Karpas-422 (cell line): ENCODE data around the gene DSCAM. TPM values are rescaled to one million over a fixed set of nuclear protein-coding genes. Genes with fewer than 3 reads are reported as not detected.

Source experiments
- DNase-seq: peaks from one replicate; pipeline ENCODE4 v3.0.0-alpha.2; 2015
- H2AFZ ChIP-seq: fragments of 200-600 bp; sonication (generic); 2 replicates; pipeline ENCODE4 v1.6.1; 2014; ENCODE audit warnings: antibody characterized with exemption, low read length, mixed read lengths
- H3K27ac ChIP-seq: fragments of 200-600 bp; sonication (generic); 2 replicates; pipeline ENCODE4 v1.5.1; 2014; ENCODE audit warnings: mild to moderate bottlenecking, low read length, moderate library complexity
- H3K27me3 ChIP-seq: fragments of 200-600 bp; sonication (generic); 2 replicates; pipeline ENCODE4 v1.6.1; 2014; ENCODE audit warnings: low read length, mixed read lengths
- H3K36me3 ChIP-seq: fragments of 200-600 bp; sonication (generic); 2 replicates; pipeline ENCODE4 v1.6.1; 2014; ENCODE audit warnings: low read length, mixed read lengths; ENCODE audit not compliant: insufficient read depth
- H3K4me1 ChIP-seq: fragments of 200-600 bp; sonication (generic); 2 replicates; pipeline ENCODE4 v1.6.1; 2014; ENCODE audit warnings: mild to moderate bottlenecking, low read length, mixed read lengths
- H3K4me2 ChIP-seq: fragments of 200-600 bp; sonication (generic); 2 replicates; pipeline ENCODE4 v1.6.1; 2014; ENCODE audit warnings: low read length, low read depth, mild to moderate bottlenecking; ENCODE audit not compliant: poor library complexity, severe bottlenecking
- H3K4me3 ChIP-seq: fragments of 200-600 bp; sonication (generic); 2 replicates; pipeline ENCODE4 v1.5.1; 2014; ENCODE audit warnings: mild to moderate bottlenecking, antibody characterized with exemption, low read length, mixed read lengths
- H3K79me2 ChIP-seq: fragments of 200-600 bp; sonication (generic); 2 replicates; pipeline ENCODE4 v1.6.1; 2014; ENCODE audit warnings: mild to moderate bottlenecking, low read length, mixed read lengths
- H3K9ac ChIP-seq: fragments of 200-600 bp; sonication (generic); 2 replicates; pipeline ENCODE4 v1.6.0; 2014; ENCODE audit warnings: low read length
- H3K9me2 ChIP-seq: fragments of 200-600 bp; sonication (generic), shearing (Covaris generic); replicated peaks from 2 replicates; pipeline ENCODE4 v1.6.0; 2014; ENCODE audit warnings: mild to moderate bottlenecking, low read length, moderate library complexity; ENCODE audit not compliant: insufficient read depth
- H3K9me3 ChIP-seq: fragments of 300-700, 200-600 bp; sonication (generic); 2 replicates; pipeline ENCODE4 v1.6.1; 2014; ENCODE audit warnings: low read length, mixed read lengths
- H4K20me1 ChIP-seq: fragments of 200-600 bp; sonication (generic); 2 replicates; pipeline ENCODE4 v1.6.1; 2014; ENCODE audit warnings: mild to moderate bottlenecking, antibody characterized with exemption, low read length, low read depth; ENCODE audit not compliant: insufficient read depth
- total RNA-seq: library from RNA; depleted of rRNA; stranded (reverse); fragments of >200 nt; shearing (Covaris generic); gene quantifications from 2 replicates; pipeline ENCODE4 v1.2.3, GENCODE V29; 2014; ENCODE audit warnings: low replicate concordance

DSCAM gene
- total RNA-seq, 1 experiment from 2014 or later, result not detected

GRCh38 chr21:40757366-40757765 lies 89.6 kb downstream of the DSCAM start:
- DNase-seq, result no peak
- Histone ChIP-seq H3K79me2 (no peaks in the 10 kb centered on the region), H3K9me3 (peaks cover 9% of the 10 kb centered on the region; the same call in 1 of the 2 replicates), H3K4me1 (no peaks in the 10 kb centered on the region), H3K4me2 (no peak overlapping the region), H3K9me2 (no peaks in the 10 kb centered on the region; the same call in 1 of the 2 replicates), H3K36me3 (no peaks in the 10 kb centered on the region), H3K27me3 (no peaks in the 10 kb centered on the region), H2AFZ (no peak overlapping the region), H3K9ac (no peak overlapping the region), H3K4me3 (no peak overlapping the region), H3K27ac (no peak overlapping the region), H4K20me1 (no peaks in the 10 kb centered on the region)

- H2AFZ ChIP-seq, result no peak overlapping the region
- no peaks in the 10 kb centered on the region for H3K4me1 ChIP-seq
- DNase-seq, result no peak
- H3K79me2 ChIP-seq, result no peaks in the 10 kb centered on the region
- H4K20me1 ChIP-seq, result no peaks in the 10 kb centered on the region
- H3K9me2 ChIP-seq, result no peaks in the 10 kb centered on the region; the same call in 1 of the 2 replicates
- H3K4me2 ChIP-seq, result no peak overlapping the region
- H3K4me3 ChIP-seq, result no peak overlapping the region
- H3K27ac ChIP-seq, result no peak overlapping the region
- no peaks in the 10 kb centered on the region for H3K36me3 ChIP-seq
- H3K27me3 ChIP-seq, result no peaks in the 10 kb centered on the region
- peaks cover 20% of the 10 kb centered on the region for H3K9me3 ChIP-seq
- no peak overlapping the region for H3K9ac ChIP-seq
These were observed 92.5 kb downstream of the DSCAM start for GRCh38 chr21:40754466-40754865.

DNA sequence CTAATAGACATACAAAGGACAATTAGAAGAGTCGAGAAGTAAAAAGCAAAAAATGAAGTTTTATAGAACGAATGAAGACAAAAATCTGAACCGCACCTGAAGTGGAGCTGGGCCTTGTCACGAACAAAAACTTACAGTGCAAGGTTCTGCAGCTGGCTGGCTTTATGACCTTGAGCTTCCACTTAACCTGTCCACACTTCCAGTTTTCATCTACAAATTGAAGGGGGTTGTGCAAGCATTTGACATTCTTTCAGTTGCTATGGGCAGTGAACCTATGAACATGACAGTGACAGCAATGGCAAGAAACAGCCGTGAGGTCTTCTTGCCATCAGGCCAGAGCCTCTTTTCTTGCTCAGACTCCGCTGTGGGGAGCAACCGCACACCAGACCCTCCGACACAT lies 93.2 kb downstream of the DSCAM start:
- Histone ChIP-seq H3K4me1 (no peaks in the 10 kb centered on the region), H4K20me1 (no peaks in the 10 kb centered on the region), H3K79me2 (no peaks in the 10 kb centered on the region), H2AFZ (no peak overlapping the region), H3K4me3 (no peak overlapping the region), H3K27me3 (no peaks in the 10 kb centered on the region), H3K36me3 (no peaks in the 10 kb centered on the region), H3K4me2 (no peak overlapping the region), H3K27ac (no peak overlapping the region), H3K9me2 (no peaks in the 10 kb centered on the region; the same call in 1 of the 2 replicates), H3K9ac (no peak overlapping the region), H3K9me3 (peaks cover 20% of the 10 kb centered on the region)
- no peak for DNase-seq

DNA sequence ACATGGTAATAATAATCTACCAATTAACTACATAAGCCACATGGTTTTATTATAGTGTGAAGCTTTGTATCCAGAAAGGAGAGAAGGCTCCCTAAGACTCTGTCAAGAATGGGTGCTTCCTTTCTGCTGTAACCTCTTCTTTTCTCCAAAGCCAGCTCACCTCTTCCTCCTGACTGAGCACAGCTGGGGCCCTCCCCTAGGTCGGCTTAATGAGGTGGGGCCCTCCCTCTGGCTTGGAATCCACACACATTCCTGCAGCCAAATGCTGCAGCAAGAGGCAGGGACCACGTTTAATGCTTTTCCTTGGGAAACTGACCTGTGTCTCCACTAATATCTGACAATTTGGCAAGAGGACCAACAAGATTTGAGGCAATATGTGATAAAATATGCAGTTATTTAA lies 94.8 kb downstream of the DSCAM start:
- no peak for DNase-seq
- Histone ChIP-seq H2AFZ (no peak overlapping the region), H3K9me3 (peaks cover 21% of the 10 kb centered on the region), H3K27me3 (no peaks in the 10 kb centered on the region), H3K4me1 (no peaks in the 10 kb centered on the region), H3K9ac (no peak overlapping the region), H3K36me3 (no peaks in the 10 kb centered on the region), H3K27ac (no peak overlapping the region), H3K9me2 (no peaks in the 10 kb centered on the region; the same call in 1 of the 2 replicates), H4K20me1 (no peaks in the 10 kb centered on the region), H3K4me2 (no peak overlapping the region), H3K4me3 (no peak overlapping the region), H3K79me2 (no peaks in the 10 kb centered on the region)

DNA sequence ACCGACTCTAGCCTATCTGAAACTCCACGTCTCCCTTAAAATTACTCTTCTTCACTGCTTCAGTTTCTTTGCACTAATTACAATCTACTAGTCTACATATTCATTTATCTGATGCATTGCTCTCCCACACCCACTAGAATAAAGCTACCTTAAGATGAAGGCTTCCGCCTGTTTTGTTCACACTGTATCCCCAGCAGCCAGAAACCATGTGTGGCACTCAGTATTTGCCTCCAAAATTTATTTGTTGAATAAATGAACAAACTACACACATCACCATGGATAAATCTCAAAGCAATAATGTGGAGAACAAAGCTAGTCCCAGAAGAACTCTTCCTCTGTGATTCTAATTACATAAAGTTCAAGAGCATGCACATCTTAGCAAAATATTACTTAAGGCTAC lies 95.7 kb downstream of the DSCAM start:
- no peaks in the 10 kb centered on the region for H3K27me3 ChIP-seq
- H3K79me2 ChIP-seq, result no peaks in the 10 kb centered on the region
- H3K27ac ChIP-seq, result no peak overlapping the region
- H3K9me3 ChIP-seq, result peaks cover 21% of the 10 kb centered on the region
- H3K9ac ChIP-seq, result no peak overlapping the region
- H3K36me3 ChIP-seq, result no peaks in the 10 kb centered on the region
- H3K4me1 ChIP-seq, result no peaks in the 10 kb centered on the region
- DNase-seq, result no peak
- H4K20me1 ChIP-seq, result no peaks in the 10 kb centered on the region
- H3K9me2 ChIP-seq, result no peaks in the 10 kb centered on the region; the same call in 1 of the 2 replicates
- H2AFZ ChIP-seq, result no peak overlapping the region
- H3K4me2 ChIP-seq, result no peak overlapping the region
- H3K4me3 ChIP-seq, result no peak overlapping the region

DNA sequence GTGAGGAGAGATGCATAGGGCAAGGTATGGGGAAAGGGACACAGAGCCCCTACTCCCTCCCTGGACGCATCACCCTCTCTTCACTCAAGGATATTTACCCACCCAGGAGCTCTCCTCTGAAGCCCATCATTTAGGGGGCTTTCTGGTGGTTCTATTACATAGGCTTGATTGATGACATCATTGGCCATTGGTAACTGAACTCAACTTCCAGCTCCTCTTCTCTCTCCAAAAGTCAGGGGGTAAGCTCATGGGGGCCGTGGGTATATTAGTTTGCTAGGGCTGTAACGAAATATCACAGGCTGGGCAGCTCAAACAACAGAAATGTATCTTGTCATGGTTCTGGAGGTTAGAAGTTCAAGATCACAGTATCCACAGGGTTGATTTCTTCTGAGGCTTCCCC lies 110.8 kb downstream of the DSCAM start:
- Histone ChIP-seq H3K4me1 (no peaks in the 10 kb centered on the region), H2AFZ (no peak overlapping the region), H3K9me2 (no peaks in the 10 kb centered on the region), H3K79me2 (no peaks in the 10 kb centered on the region), H4K20me1 (no peaks in the 10 kb centered on the region), H3K27me3 (no peaks in the 10 kb centered on the region), H3K9me3 (peaks cover 7% of the 10 kb centered on the region), H3K4me3 (no peak overlapping the region), H3K9ac (no peak overlapping the region), H3K27ac (no peak overlapping the region), H3K36me3 (no peaks in the 10 kb centered on the region), H3K4me2 (no peak overlapping the region)
- no peak for DNase-seq

DNA sequence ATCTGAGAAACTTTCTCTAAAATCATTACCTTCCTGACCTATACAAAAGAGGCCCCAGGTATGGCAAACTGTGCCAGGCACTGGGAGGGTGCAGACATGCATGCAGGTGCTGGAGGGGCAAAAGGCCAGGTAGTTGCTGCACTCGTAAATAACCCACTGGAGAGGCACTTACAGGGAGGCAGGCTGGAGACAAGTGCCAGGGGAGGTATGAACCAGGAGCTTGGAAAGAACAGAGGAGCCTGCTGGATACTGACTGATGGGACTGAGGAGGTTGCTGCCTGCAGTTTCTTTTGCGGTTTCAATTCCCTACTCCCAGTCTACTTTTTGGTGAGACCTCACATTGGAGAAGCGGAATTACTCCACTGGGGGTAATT lies 113.9 kb downstream of the DSCAM start:
- H3K36me3 ChIP-seq, result no peaks in the 10 kb centered on the region
- no peak for DNase-seq
- no peak overlapping the region for H3K4me2 ChIP-seq
- peaks cover 18% of the 10 kb centered on the region for H3K9me3 ChIP-seq
- H3K27ac ChIP-seq, result no peak overlapping the region
- H3K9me2 ChIP-seq, result no peaks in the 10 kb centered on the region
- no peaks in the 10 kb centered on the region for H3K79me2 ChIP-seq
- H4K20me1 ChIP-seq, result no peaks in the 10 kb centered on the region
- H3K4me3 ChIP-seq, result no peak overlapping the region
- H3K4me1 ChIP-seq, result no peaks in the 10 kb centered on the region
- H3K27me3 ChIP-seq, result no peaks in the 10 kb centered on the region
- H2AFZ ChIP-seq, result no peak overlapping the region
- no peak overlapping the region for H3K9ac ChIP-seq

- no peaks in the 10 kb centered on the region for H3K9me2 ChIP-seq
- H2AFZ ChIP-seq, result no peak overlapping the region
- no peaks in the 10 kb centered on the region for H3K4me1 ChIP-seq
- no peak for DNase-seq
- H3K4me2 ChIP-seq, result no peak overlapping the region
- no peak overlapping the region for H3K9ac ChIP-seq
- H4K20me1 ChIP-seq, result no peaks in the 10 kb centered on the region
- H3K27me3 ChIP-seq, result no peaks in the 10 kb centered on the region
- H3K36me3 ChIP-seq, result no peaks in the 10 kb centered on the region
- H3K4me3 ChIP-seq, result no peak overlapping the region
- no peak overlapping the region for H3K27ac ChIP-seq
- peaks cover 23% of the 10 kb centered on the region for H3K9me3 ChIP-seq
- H3K79me2 ChIP-seq, result no peaks in the 10 kb centered on the region
These were observed 114.5 kb downstream of the DSCAM start for GRCh38 chr21:40732253-40733023.
